Liver (tissue), 9 donors: ENCODE results near the gene ZNHIT2. TPM values are rescaled to one million over a fixed set of nuclear protein-coding genes. Genes with fewer than 3 reads are reported as not detected.

Experiments
- DNase-seq: peaks from one replicate; pipeline ENCODE4 v3.0.0-alpha.2; 2017; ENCODE audit warnings: low spot score
- H3K27ac ChIP-seq, 2 donors: one replicate each; pipeline ENCODE4 v1.7.0; 2013; ENCODE audit warnings: inconsistent platforms in 2 of 2, low read length in 2 of 2, control low read depth in 1 of 2, low read depth in 1 of 2, mild to moderate bottlenecking in 1 of 2
- H3K27me3 ChIP-seq, 4 donors: one replicate each; pipeline versions ENCODE4 v1.6.1 to v1.7.0; 2013; ENCODE audit warnings: low read length in 3 of 4, inconsistent platforms in 1 of 4, mild to moderate bottlenecking in 1 of 4, moderate library complexity in 1 of 4; ENCODE audit not compliant: control insufficient read depth in 4 of 4, insufficient read depth in 4 of 4
- H3K36me3 ChIP-seq, 4 donors: one replicate each; pipeline versions ENCODE4 v1.6.1 to v1.7.0; 2013; ENCODE audit warnings: low read length in 3 of 4, mild to moderate bottlenecking in 3 of 4, low read depth in 1 of 4, moderate library complexity in 1 of 4; ENCODE audit not compliant: control insufficient read depth in 4 of 4, insufficient read depth in 3 of 4
- H3K4me1 ChIP-seq, 4 donors: one replicate each; pipeline versions ENCODE4 v1.6.1 to v1.7.0; 2013; ENCODE audit warnings: low read length in 3 of 4, mild to moderate bottlenecking in 3 of 4, moderate library complexity in 1 of 4; ENCODE audit not compliant: control insufficient read depth in 4 of 4, insufficient read depth in 4 of 4
- H3K4me3 ChIP-seq, 3 donors: one replicate each; pipeline versions ENCODE4 v1.6.1 to v1.7.0; 2013; ENCODE audit warnings: low read length in 3 of 3, control low read depth in 1 of 3, low read depth in 1 of 3, mild to moderate bottlenecking in 1 of 3
- H3K9ac ChIP-seq, 2 donors: one replicate each; pipeline ENCODE4 v1.7.0; 2013; ENCODE audit warnings: low read length in 2 of 2, mild to moderate bottlenecking in 2 of 2, moderate library complexity in 2 of 2, control low read depth in 1 of 2, low read depth in 1 of 2
- H3K9me3 ChIP-seq, 4 donors: one replicate each; pipeline versions ENCODE4 v1.6.1 to v1.7.0; 2013; ENCODE audit warnings: low read length in 3 of 4; ENCODE audit not compliant: control insufficient read depth in 4 of 4
- EGR1 ChIP-seq, 2 donors: IDR thresholded peaks; 2 replicates each; pipeline ENCODE4 v1.6.1; 2016 to 2018; ENCODE audit warnings: antibody characterized with exemption in 2 of 2, low read depth in 2 of 2
- FOXA1 ChIP-seq: IDR thresholded peaks from 2 replicates; pipeline ENCODE4 v1.6.1; 2016; ENCODE audit warnings: antibody characterized with exemption
- FOXA2 ChIP-seq: IDR thresholded peaks from 2 replicates; pipeline ENCODE4 v1.6.1; 2016; ENCODE audit warnings: antibody characterized with exemption
- GABPA ChIP-seq, 2 donors: IDR thresholded peaks in 1 of 2; conservative IDR thresholded peaks in 1 of 2; 2 replicates each; pipeline ENCODE4 v1.6.1; 2016; ENCODE audit warnings: antibody characterized with exemption in 2 of 2, mild to moderate bottlenecking in 1 of 2, moderate library complexity in 1 of 2
- HNF4A ChIP-seq, 2 donors: conservative IDR thresholded peaks; 2 replicates each; pipeline ENCODE4 v1.6.1; 2016; ENCODE audit warnings: antibody characterized with exemption in 2 of 2, mild to moderate bottlenecking in 2 of 2
- HNF4G ChIP-seq: IDR thresholded peaks from 2 replicates; pipeline ENCODE4 v1.6.1; 2016; ENCODE audit warnings: antibody characterized with exemption
- JUND ChIP-seq, 2 donors: IDR thresholded peaks; 2 replicates each; pipeline ENCODE4 v1.6.1; 2016; ENCODE audit warnings: antibody characterized with exemption in 2 of 2
- NR2F2 ChIP-seq: IDR thresholded peaks from 2 replicates; pipeline ENCODE4 v1.6.1; 2016; ENCODE audit warnings: antibody characterized with exemption
- RAD21 ChIP-seq, 2 donors: IDR thresholded peaks; 2 replicates each; pipeline ENCODE4 v1.6.1; 2016; ENCODE audit warnings: antibody characterized with exemption in 2 of 2, mild to moderate bottlenecking in 2 of 2
- REST ChIP-seq: IDR thresholded peaks from 2 replicates; pipeline ENCODE4 v1.6.1; 2016; ENCODE audit warnings: antibody characterized with exemption, mild to moderate bottlenecking
- RXRA ChIP-seq, 2 donors: IDR thresholded peaks; 2 replicates each; pipeline ENCODE4 v1.6.1; 2017 to 2018; ENCODE audit warnings: antibody characterized with exemption in 2 of 2, mild to moderate bottlenecking in 1 of 2
- SP1 ChIP-seq: IDR thresholded peaks from 2 replicates; pipeline ENCODE4 v1.6.1; 2018; ENCODE audit warnings: antibody characterized with exemption, mild to moderate bottlenecking
- TAF1 ChIP-seq: conservative IDR thresholded peaks from 2 replicates; pipeline ENCODE4 v1.6.1; 2016; ENCODE audit warnings: antibody characterized with exemption, mild to moderate bottlenecking
- WGBS: extraction: QIAGEN DNeasy Blood & Tissue Kit; methylation state at CpG from one replicate; pipeline ENCODE4 v1.1.7; 2013; 5-methylcytosine and 5-hydroxymethylcytosine counted together
- polyA plus RNA-seq, 2 donors: library from polyadenylated mRNA; stranded (reverse) in 1 of 2; unstranded in 1 of 2; fragments of 200-250 nt in 1 of 2; fragments of >200 nt in 1 of 2; fragmentation: Nextera tagmentation in 1 of 2; extraction: Ambion mirVana in 1 of 2; gene quantifications; one replicate each; pipeline versions ENCODE4 v1.2.1 to v1.2.3, GENCODE V29; 2013 to 2015
- total RNA-seq, 2 donors: library from RNA; depleted of rRNA; stranded (reverse); fragments of >200 nt; gene quantifications; one replicate each; pipeline ENCODE4 v1.2.3, GENCODE V29; 2014
- TF ChIP-seq, protein P1 (sequence below): IDR thresholded peaks from 2 replicates; pipeline ENCODE4 v1.6.1; 2016; ENCODE audit warnings: antibody characterized with exemption
- TF ChIP-seq, protein P2 (sequence below): fragments of 150-350 bp; IDR thresholded peaks from 2 replicates; pipeline ENCODE4 v1.5.1; 2017; ENCODE audit warnings: improper control_type of control experiment, low read depth, low read length; ENCODE audit not compliant: missing input control
- TF ChIP-seq, protein P3 (sequence below): IDR thresholded peaks from 2 replicates; pipeline ENCODE4 v1.6.1; 2016; ENCODE audit warnings: antibody characterized with exemption
- TF ChIP-seq, protein P4 (sequence below): IDR thresholded peaks from 2 replicates; pipeline ENCODE4 v1.6.1; 2016; ENCODE audit warnings: antibody characterized with exemption
- donor health status: healthy.
- donor health status: healthy.
- donor health status: healthy.
- donor health status: healthy.
- donor health status: healthy.

Gene ZNHIT2
- total and polyA plus RNA-seq, 4 donors, result 2.2 to 13.9 (median 6.1) TPM

DNA sequence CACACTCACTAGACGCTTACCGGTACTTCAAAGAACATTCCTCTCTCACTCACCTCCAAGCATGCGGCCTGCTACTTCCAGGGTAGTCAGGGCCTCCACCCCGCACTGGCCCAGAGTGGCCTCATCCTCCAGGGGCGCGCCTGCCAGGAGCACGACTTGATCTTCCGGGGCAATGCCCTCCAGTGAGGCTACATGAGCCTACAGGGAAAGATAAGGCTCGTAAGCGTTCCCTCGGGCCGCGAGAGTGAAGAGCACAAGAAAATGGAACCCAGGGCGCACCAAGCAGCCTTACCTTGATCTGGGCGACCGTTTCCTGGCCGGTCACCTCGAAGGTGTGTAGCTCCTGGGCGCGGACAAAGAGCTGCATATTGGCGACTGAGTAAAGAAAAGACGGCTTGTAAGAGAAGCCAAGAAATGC, 4.0 kb upstream of the ZNHIT2 start:
- peak; percentile 62 for DNase-seq
- H3K9me3 ChIP-seq, result no peaks in the 10 kb centered on the region
- H3K9ac ChIP-seq, result peak overlapping the region; percentile 90 to 96
- WGBS, result under 1% methylated on average over 22 of the region's 22 CpGs
- H3K27ac ChIP-seq, result peak overlapping the region; percentile 85 to 93
- H3K4me3 ChIP-seq, result peak overlapping the region; percentile 68 to 99 (median 95)
- TF ChIP-seq HNF4G (no peak), RXRA (IDR thresholded peaks at IDR 0.05) (peak; percentile 37 to 80), REST (no peak), RAD21 (IDR thresholded peaks at IDR 0.05) (peak in 1 of 2 donors; percentile 15), NR2F2 (no peak)
- TF ChIP-seq, protein P1, sequence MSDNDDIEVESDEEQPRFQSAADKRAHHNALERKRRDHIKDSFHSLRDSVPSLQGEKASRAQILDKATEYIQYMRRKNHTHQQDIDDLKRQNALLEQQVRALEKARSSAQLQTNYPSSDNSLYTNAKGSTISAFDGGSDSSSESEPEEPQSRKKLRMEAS, result no peak
- H3K36me3 ChIP-seq, result peaks cover 9 to 38% (median 23%) of the 10 kb centered on the region in 4 donors
- H3K4me1 ChIP-seq, result peaks cover 4 to 42% (median 29%) of the 10 kb centered on the region in 4 donors
- no peaks in the 10 kb centered on the region for H3K27me3 ChIP-seq

- H3K36me3 ChIP-seq, result peaks cover 9 to 32% (median 22%) of the 10 kb centered on the region in 4 donors
- peak overlapping the region; percentile 85 to 93 for H3K27ac ChIP-seq
- no peak for TF ChIP-seq HNF4A (conservative IDR thresholded peaks at IDR 0.05)
- TF ChIP-seq, protein P2, sequence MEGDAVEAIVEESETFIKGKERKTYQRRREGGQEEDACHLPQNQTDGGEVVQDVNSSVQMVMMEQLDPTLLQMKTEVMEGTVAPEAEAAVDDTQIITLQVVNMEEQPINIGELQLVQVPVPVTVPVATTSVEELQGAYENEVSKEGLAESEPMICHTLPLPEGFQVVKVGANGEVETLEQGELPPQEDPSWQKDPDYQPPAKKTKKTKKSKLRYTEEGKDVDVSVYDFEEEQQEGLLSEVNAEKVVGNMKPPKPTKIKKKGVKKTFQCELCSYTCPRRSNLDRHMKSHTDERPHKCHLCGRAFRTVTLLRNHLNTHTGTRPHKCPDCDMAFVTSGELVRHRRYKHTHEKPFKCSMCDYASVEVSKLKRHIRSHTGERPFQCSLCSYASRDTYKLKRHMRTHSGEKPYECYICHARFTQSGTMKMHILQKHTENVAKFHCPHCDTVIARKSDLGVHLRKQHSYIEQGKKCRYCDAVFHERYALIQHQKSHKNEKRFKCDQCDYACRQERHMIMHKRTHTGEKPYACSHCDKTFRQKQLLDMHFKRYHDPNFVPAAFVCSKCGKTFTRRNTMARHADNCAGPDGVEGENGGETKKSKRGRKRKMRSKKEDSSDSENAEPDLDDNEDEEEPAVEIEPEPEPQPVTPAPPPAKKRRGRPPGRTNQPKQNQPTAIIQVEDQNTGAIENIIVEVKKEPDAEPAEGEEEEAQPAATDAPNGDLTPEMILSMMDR, result no peak
- H3K27me3 ChIP-seq, result no peaks in the 10 kb centered on the region
- H3K4me3 ChIP-seq, result peak overlapping the region; percentile 68 to 99 (median 95)
- WGBS, result 73% methylated on average over 3 of the region's 3 CpGs
- H3K9ac ChIP-seq, result peak overlapping the region; percentile 90 to 96
- H3K9me3 ChIP-seq, result no peaks in the 10 kb centered on the region
- H3K4me1 ChIP-seq, result peaks cover 10 to 48% (median 35%) of the 10 kb centered on the region in 4 donors
- no peak for DNase-seq
These were observed 3.3 kb upstream of the ZNHIT2 start for GRCh38 chr11:65120831-65121230.

DNA sequence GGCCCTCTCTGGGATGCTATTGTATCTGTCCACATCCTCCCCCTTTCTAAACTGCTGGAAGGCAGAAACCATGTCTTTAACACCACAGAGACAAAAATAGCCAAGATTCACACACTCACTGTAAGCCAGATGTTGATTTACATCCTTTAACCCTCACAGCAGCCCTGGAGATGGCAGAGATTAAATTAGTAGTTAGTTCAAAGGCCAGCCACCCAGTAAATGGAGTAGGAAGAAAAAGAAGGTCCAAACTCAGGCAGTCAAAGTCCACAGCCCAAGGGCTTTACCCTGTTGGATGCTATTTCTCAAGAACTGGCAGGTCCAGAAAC, 2.1 kb upstream of the ZNHIT2 start:
- Histone ChIP-seq H3K9me3 (no peaks in the 10 kb centered on the region), H3K4me3 (no peak overlapping the region), H3K9ac (no peak overlapping the region), H3K36me3 (peaks cover 9 to 22% (median 18%) of the 10 kb centered on the region in 4 donors), H3K4me1 (peaks cover 13 to 59% (median 44%) of the 10 kb centered on the region in 4 donors), H3K27me3 (no peaks in the 10 kb centered on the region), H3K27ac (peak overlapping the region in 1 of 2 donors; percentile 22)
- no peak for TF ChIP-seq EGR1 (IDR thresholded peaks at IDR 0.05; ENCODE audit: low read depth in 2 of 2)
- TF ChIP-seq, protein P1, result no peak
- no peak for TF ChIP-seq JUND (IDR thresholded peaks at IDR 0.05)
- TF ChIP-seq HNF4A (conservative IDR thresholded peaks at IDR 0.05), result no peak
- no peak for TF ChIP-seq GABPA (IDR thresholded peaks at IDR 0.05 in 1 of 2, conservative IDR thresholded peaks at IDR 0.05 in 1 of 2)
- no peak for TF ChIP-seq FOXA1
- TF ChIP-seq, protein P2, result no peak
- TF ChIP-seq FOXA2, result no peak
- TF ChIP-seq TAF1, result no peak
- no peak for TF ChIP-seq SP1
- no peak for TF ChIP-seq RAD21 (IDR thresholded peaks at IDR 0.05)
- TF ChIP-seq, protein P3, sequence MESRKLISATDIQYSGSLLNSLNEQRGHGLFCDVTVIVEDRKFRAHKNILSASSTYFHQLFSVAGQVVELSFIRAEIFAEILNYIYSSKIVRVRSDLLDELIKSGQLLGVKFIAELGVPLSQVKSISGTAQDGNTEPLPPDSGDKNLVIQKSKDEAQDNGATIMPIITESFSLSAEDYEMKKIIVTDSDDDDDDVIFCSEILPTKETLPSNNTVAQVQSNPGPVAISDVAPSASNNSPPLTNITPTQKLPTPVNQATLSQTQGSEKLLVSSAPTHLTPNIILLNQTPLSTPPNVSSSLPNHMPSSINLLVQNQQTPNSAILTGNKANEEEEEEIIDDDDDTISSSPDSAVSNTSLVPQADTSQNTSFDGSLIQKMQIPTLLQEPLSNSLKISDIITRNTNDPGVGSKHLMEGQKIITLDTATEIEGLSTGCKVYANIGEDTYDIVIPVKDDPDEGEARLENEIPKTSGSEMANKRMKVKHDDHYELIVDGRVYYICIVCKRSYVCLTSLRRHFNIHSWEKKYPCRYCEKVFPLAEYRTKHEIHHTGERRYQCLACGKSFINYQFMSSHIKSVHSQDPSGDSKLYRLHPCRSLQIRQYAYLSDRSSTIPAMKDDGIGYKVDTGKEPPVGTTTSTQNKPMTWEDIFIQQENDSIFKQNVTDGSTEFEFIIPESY, result no peak
- TF ChIP-seq HNF4G, result no peak
- TF ChIP-seq RXRA (IDR thresholded peaks at IDR 0.05), result no peak
- TF ChIP-seq, protein P4, sequence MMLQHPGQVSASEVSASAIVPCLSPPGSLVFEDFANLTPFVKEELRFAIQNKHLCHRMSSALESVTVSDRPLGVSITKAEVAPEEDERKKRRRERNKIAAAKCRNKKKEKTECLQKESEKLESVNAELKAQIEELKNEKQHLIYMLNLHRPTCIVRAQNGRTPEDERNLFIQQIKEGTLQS, result no peak
- TF ChIP-seq NR2F2, result no peak
- DNase-seq, result no peak
